OCI-LY7 (cell line): ENCODE data around the gene PWWP2A.

Experiments used
- EZH2phosphoT487 ChIP-seq: fragments of 200-600 bp; sonication (generic); IDR thresholded peaks from 2 replicates; pipeline ENCODE4 v1.6.1; 2018; ENCODE audit warnings: low read depth, borderline replicate concordance, mild to moderate bottlenecking, mixed run types, antibody characterized with exemption, low read length, moderate library complexity, mixed read lengths
- TF ChIP-seq, protein P1 (sequence below): fragments of 200-600 bp; sonication (generic); conservative IDR thresholded peaks from 2 replicates; pipeline ENCODE4 v1.5.1; 2014; ENCODE audit warnings: mild to moderate bottlenecking, antibody characterized with exemption, low read length, moderate library complexity, mixed read lengths

DNA sequence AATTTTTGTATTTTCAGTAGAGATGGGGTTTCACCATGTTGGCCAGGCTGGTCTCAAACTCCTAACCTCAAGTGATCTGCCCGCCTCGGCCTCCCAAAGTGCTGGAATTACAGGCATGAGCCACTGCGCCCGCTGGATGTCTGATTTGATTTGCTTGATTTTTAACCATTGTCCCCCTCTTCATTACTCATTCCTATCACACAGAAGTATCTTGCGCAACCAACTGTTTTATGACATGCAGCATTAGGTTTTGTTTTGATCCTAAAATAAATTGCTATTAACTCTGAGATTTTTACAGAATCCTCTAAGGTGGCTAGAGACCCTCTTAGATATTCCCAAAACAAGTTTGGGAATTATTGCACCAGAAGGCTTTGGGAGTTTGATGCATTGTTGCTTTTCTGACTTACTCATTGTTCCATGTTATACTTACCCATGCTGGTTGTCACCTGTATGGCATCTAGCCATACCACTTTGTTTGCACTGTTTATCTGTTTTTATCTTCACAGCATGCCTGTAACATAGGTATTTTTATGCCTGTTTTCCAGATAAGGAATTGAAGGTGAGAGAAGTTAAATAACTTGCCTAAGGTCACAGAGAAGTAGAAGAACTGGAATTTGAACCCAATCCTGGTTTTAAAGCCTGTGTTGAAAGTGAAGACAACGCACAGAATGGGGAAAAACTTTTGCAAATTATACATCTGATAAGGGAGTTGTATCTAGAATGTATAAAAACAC is 35.9 kb upstream of the PWWP2A start:
- TF ChIP-seq, protein P1, sequence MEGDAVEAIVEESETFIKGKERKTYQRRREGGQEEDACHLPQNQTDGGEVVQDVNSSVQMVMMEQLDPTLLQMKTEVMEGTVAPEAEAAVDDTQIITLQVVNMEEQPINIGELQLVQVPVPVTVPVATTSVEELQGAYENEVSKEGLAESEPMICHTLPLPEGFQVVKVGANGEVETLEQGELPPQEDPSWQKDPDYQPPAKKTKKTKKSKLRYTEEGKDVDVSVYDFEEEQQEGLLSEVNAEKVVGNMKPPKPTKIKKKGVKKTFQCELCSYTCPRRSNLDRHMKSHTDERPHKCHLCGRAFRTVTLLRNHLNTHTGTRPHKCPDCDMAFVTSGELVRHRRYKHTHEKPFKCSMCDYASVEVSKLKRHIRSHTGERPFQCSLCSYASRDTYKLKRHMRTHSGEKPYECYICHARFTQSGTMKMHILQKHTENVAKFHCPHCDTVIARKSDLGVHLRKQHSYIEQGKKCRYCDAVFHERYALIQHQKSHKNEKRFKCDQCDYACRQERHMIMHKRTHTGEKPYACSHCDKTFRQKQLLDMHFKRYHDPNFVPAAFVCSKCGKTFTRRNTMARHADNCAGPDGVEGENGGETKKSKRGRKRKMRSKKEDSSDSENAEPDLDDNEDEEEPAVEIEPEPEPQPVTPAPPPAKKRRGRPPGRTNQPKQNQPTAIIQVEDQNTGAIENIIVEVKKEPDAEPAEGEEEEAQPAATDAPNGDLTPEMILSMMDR, result no peak
- TF ChIP-seq EZH2phosphoT487, result no peak
